GM18519 (cell line): Measurements from ENCODE around the gene BCAR3.

Experiments
- ATAC-seq: cut with Tn5 transposase; IDR thresholded peaks from one replicate; pipeline ENCODE4 v1.9.1; 2021; ENCODE audit warnings: mild to moderate bottlenecking, moderate library complexity; ENCODE audit not compliant: unreplicated experiment, low FRiP score

BCAR3 gene

GRCh38 chr1:93681101-93681988 lies at the start of gene BCAR3:
Gene BCAR3, minus strand, starts transcription at chr1:93681837. Its CDS starts 6,907 bp downstream, at chr1:93674930.
- peak; percentile 43 for ATAC-seq

- ATAC-seq = no peak
These were observed 49.0 kb upstream of the BCAR3 start for GRCh38 chr1:93730621-93731020.

GRCh38 chr1:93729906-93730305 lies 48.3 kb upstream of the BCAR3 start:
- no peak for ATAC-seq

- peak; percentile 61 for ATAC-seq
These were observed 47.9 kb upstream of the BCAR3 start for GRCh38 chr1:93729502-93729901.

- no peak for ATAC-seq
These were observed 47.0 kb upstream of the BCAR3 start for GRCh38 chr1:93728480-93729131.

DNA sequence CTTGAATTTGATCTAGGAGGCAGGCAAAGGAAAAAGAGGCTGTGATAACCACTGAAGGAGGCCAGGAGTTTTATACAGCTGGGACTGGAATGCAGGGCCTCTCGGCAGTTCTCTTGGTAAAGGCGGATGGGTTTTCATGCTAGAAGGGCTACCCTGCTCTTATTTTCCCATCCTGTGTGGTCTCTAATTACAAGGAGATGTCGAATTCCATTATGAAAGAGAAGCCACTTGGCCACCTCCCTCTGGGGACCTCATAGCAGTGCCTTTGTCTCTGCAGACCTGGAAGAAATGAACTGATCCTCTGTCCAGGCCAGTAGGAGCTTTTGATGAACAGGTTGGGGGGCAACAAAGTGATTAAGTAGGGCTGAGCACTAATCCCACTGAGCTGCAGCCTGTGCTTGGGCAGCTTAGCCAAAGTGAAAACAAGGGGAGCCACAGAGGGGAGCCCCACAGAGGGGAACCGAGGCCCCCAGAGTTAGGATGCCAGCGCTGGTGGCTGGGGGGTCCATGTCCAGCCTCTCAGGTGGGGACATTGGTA lies 42.2 kb upstream of the BCAR3 start:
- ATAC-seq = no peak

DNA sequence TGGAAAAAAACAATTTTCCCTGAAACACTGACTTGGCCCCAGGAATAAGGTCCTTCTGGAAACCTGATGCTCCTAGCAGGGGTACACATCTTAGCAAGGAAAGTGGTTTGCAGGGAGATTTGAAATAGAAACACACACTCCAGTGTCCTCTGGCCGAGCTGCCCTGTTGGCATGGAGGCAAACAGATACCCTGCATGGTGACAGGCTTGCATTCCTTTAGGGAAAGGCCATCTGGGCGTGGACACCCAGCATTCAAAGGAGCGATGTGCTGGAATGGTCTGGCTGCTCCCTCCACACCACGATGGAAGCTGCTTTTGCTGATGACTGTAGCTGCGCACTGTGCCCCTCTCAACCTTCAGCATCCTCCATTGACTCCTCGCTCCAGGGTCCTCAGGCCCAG lies 41.5 kb upstream of the BCAR3 start:
- no peak for ATAC-seq

DNA sequence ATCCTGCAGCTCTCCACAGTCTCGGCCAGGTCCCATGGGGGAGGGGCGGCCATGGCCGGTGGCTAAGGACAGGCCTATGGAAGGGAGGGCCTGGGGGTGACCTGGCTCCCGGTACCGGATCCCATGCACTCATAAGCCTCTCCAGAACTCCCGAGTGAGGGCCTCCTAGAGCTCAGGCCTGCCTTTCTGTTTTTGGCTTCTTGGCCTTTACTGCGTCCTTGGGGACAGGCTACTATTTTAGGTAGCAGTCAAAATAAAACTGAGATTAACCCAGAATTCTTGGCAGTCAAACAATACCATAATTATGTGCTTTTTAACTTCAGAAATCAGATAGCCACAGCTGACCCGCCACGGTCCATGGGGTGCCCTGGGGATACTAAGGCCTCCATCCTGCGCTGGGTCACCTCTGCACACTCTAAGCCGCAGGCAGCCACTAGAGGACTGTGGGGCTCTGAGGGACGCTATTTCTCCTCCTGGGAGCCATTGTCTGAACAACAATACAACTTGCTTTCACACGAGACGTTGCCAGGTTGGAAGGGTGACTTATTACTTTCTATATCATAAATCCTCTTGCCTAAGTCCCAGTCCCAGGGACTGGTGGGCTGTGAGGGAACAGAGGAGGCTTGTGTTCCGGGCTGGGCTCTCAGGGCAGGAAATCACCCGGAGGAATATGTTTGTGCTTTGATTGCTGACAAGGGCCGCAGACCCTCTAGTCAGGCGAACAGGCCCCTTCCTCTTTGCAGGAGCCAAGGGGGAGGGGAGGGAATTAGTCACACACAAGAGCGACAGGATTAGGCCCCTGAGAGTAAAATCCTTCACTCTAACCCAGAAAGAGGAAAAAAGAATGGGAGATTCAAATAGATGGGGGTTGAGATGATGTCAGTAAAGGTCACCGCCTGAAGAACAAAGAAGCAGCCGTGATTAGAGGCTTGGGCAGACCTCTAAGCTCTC lies 40.7 kb upstream of the BCAR3 start:
- no peak for ATAC-seq

GRCh38 chr1:93720956-93721626 lies 39.5 kb upstream of the BCAR3 start:
- no peak for ATAC-seq

GRCh38 chr1:93717640-93718039 lies 36.0 kb upstream of the BCAR3 start:
- ATAC-seq = no peak

DNA sequence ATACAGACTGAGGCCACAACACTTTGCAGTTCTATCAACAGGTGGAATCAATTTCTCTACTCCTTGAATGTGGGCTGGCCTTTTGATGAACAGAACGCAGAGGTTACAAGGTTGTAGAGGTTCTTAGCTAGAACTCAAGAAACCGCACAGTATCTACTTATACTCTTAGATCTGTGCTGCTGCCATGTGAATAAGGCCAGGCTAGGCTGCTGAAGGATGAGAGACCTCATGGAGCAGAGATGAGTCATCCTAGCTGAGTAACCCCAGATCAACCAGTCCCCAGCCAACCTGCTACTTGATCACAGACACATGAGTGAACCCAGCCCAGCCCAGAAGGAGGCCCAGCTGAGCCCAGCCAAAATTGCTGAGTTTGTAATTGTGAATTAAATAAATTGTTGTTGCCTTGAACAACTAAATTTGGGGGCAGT lies 35.3 kb upstream of the BCAR3 start:
- ATAC-seq = no peak

- no peak for ATAC-seq
These were observed 34.5 kb upstream of the BCAR3 start for GRCh38 chr1:93716163-93716562.

DNA sequence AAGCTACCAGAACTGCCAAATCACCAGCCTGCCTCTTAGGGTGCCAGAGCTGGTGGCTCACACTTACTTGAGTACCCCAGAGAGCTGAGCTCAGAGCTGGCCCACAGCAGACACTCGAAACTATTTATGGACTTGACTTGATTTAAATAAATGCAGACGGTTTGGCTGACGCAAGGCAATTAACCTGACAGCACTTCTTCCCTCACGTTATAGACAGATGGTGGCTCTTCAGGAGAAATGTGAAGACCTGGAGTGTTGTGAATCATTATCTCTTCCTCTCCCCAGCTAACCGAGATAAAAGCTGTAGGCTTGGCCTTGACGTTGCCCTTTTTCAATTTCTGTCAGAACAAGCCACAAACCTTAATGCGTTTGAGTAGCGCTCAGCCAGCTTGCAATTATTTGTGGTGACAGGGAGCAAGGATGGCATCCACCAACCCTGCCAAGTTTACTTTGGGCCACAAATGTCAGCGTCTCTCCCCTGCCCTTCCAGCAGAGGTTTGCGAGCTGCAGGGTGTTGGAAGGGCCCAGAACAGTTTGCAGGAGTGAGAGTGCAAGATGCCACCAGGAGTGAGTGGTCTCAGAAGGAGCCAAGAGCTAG lies 34.0 kb upstream of the BCAR3 start:
- ATAC-seq = peak; percentile 53

GRCh38 chr1:93714356-93714755 lies 32.7 kb upstream of the BCAR3 start:
- no peak for ATAC-seq

DNA sequence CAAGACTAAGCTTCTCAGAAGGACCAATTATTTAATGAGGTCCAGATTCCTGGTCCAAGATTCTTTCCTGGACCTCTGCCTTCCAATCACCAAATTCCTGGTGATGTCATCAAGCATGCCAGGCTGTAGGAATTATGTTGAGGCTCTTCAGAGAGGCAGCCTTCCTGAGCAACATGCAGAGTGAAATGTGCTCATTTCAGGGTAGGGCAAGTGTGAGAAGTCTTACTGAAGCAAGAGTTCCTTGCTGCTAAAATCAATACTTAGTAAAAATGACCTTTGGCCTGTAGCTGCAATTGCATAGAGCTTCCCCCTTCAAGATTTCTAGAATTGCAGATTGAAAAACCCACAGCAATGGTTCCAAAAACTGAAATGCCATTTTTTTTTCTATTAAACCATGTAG lies 31.7 kb upstream of the BCAR3 start:
- ATAC-seq = no peak

DNA sequence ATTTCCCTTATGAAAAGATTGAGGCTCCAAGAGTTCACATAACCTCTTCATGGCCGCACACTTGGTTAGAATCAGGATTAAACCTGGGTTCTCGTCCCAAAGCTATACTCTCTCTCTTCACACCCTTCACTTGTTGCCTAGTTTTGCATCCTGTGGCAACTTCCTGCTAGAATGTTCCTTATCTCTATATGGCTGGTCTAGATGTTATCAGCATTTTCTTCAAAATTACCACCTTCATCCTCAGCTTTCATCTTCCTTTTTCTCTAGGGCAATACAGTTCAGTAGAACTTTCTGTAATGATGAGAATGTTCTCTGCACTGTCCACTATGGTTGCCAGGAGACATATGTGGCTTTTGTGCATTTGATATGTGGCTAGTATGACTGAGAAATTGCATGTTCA lies 31.1 kb upstream of the BCAR3 start:
- ATAC-seq = no peak

- no peak for ATAC-seq
These were observed 29.1 kb upstream of the BCAR3 start for GRCh38 chr1:93710499-93711453.

- ATAC-seq = no peak
These were observed 27.3 kb upstream of the BCAR3 start for GRCh38 chr1:93708734-93709481.
